K562 (cell line): Measurements from ENCODE around the gene OXLD1. TPM values are rescaled to one million over a fixed set of nuclear protein-coding genes. Genes with fewer than 3 reads are reported as not detected.

ENCODE experiments used
- ATAC-seq: fragments of 200-7000 bp; cut with Tn5 transposase; 3 replicates; pipeline ENCODE4 v1.9.1; 2020; ENCODE audit warnings: moderate library complexity
- BruUV-seq: library from RNA; stranded (reverse); fragments of 400-500 nt; replicated peaks from 2 replicates; lab custom pipeline; 2021; lab: Mats Ljungman, UMichigan
- CTCF ChIA-PET: fragments of 300-600 bp; formaldehyde crosslinking; extraction: SDS; loops from one replicate; lab custom pipeline; 2021; ENCODE audit warnings: low intra/inter-chr PET ratio; lab: Yijun Ruan, JAX
- POLR2A ChIA-PET: fragments of 300-600, 350-650 bp; sonication (Branson Sonifier 250); formaldehyde crosslinking; extraction: SDS; loops from one replicate; lab custom pipeline; 2021; ENCODE audit warnings: antibody characterized with exemption, inconsistent platforms; lab: Yijun Ruan, JAX
- DNase-seq, 4 experiments: peaks; one replicate each; pipeline versions ENCODE4 v3.0.0 to v3.0.0-alpha.2; 2011 to 2018; ENCODE audit warnings: low spot score in 3 of 4, mixed read lengths in 3 of 4; ENCODE audit errors: extremely low read depth in 1 of 4
- FAIRE-seq: peaks from 2 replicates; lab custom pipeline; 2011; peaks lifted over from hg19 to GRCh38; lab: Jason Lieb, UNC
- H2AFZ ChIP-seq: 2 replicates; pipeline ENCODE4 v1.6.0; 2011; ENCODE audit warnings: low read depth, low read length, control low read depth, inconsistent platforms
- H3K27ac ChIP-seq: fragments of 200-600 bp; 3 replicates; pipeline ENCODE4 v1.8.0; 2011; ENCODE audit warnings: low read depth, mild to moderate bottlenecking, control low read depth, inconsistent platforms, low read length, moderate library complexity, mixed read lengths; ENCODE audit errors: extremely low read depth
- H3K27me3 ChIP-seq, 2 experiments: fragments of 300-600 bp in 1 of 2; 2 replicates in 1 of 2; 3 replicates in 1 of 2; pipeline versions ENCODE4 v1.6.0 to v1.8.0; 2011; ENCODE audit warnings: inconsistent platforms in 2 of 2, low read length in 2 of 2, mild to moderate bottlenecking in 1 of 2, mixed read lengths in 1 of 2, moderate library complexity in 1 of 2; ENCODE audit not compliant: control insufficient read depth in 2 of 2, insufficient read depth in 2 of 2
- H3K36me3 ChIP-seq: fragments of 300-600 bp; 3 replicates; pipeline ENCODE4 v1.8.0; 2011; ENCODE audit warnings: mild to moderate bottlenecking, low read length, inconsistent platforms; ENCODE audit not compliant: control insufficient read depth, insufficient read depth
- H3K4me1 ChIP-seq, 2 experiments: fragments of 200-600 bp in 1 of 2; replicated peaks in 1 of 2; 2 replicates in 1 of 2; 3 replicates in 1 of 2; pipeline versions ENCODE4 v1.5.1 to v1.8.0; 2011; ENCODE audit warnings: inconsistent platforms in 2 of 2, low read length in 2 of 2, mild to moderate bottlenecking in 1 of 2, mixed read lengths in 1 of 2, moderate library complexity in 1 of 2; ENCODE audit not compliant: control insufficient read depth in 2 of 2, insufficient read depth in 2 of 2
- H3K4me2 ChIP-seq: 2 replicates; pipeline ENCODE4 v1.6.1; 2011; ENCODE audit warnings: low read length, control low read depth, inconsistent platforms, mixed read lengths; ENCODE audit not compliant: insufficient read depth
- H3K4me3 ChIP-seq: fragments of 200-600 bp; sonication (generic), shearing (Covaris generic); 2 replicates; pipeline ENCODE4 v1.5.1; 2016; ENCODE audit warnings: control low read depth, inconsistent platforms
- H3K79me2 ChIP-seq: fragments of 200-600 bp; 3 replicates; pipeline ENCODE4 v1.8.0; 2011; ENCODE audit warnings: low read length, inconsistent platforms; ENCODE audit not compliant: control insufficient read depth, insufficient read depth
- H3K9ac ChIP-seq, 2 experiments: 2 replicates each; pipeline versions ENCODE4 v1.6.0 to v1.6.1; 2011; ENCODE audit warnings: low read depth in 2 of 2, low read length in 2 of 2, control low read depth in 1 of 2, inconsistent platforms in 1 of 2, mild to moderate bottlenecking in 1 of 2, mixed read lengths in 1 of 2; ENCODE audit not compliant: insufficient read depth in 1 of 2
- H3K9me1 ChIP-seq: one replicate; pipeline ENCODE4 v1.6.0; 2011; ENCODE audit warnings: inconsistent platforms, mild to moderate bottlenecking, low read length, moderate library complexity; ENCODE audit not compliant: control insufficient read depth, insufficient read depth
- H3K9me3 ChIP-seq: replicated peaks from 2 replicates; pipeline ENCODE4 v1.5.1; 2011; ENCODE audit warnings: low read depth, low read length, inconsistent platforms; ENCODE audit not compliant: control insufficient read depth, insufficient read depth
- H4K20me1 ChIP-seq: replicated peaks from 2 replicates; pipeline ENCODE4 v1.6.1; 2011; ENCODE audit warnings: low read length, inconsistent platforms, mixed read lengths; ENCODE audit not compliant: control insufficient read depth, insufficient read depth
- BCOR ChIP-seq: fragments of 450-650 bp; IDR thresholded peaks from 2 replicates; pipeline ENCODE4 v1.6.1; 2016
- C11orf30 ChIP-seq: fragments of 450-650 bp; IDR thresholded peaks from 2 replicates; pipeline ENCODE4 v1.6.1; 2016; ENCODE audit warnings: low read depth, mild to moderate bottlenecking
- DNMT1 ChIP-seq: fragments of 450-650 bp; IDR thresholded peaks from 2 replicates; pipeline ENCODE4 v1.6.1; 2016; ENCODE audit warnings: antibody characterized with exemption, mild to moderate bottlenecking
- EGR1 ChIP-seq: fragments of 450-650 bp; conservative IDR thresholded peaks from 2 replicates; pipeline ENCODE4 v1.6.1; 2017; ENCODE audit warnings: mild to moderate bottlenecking
- ELF1 ChIP-seq: fragments of 200-800 bp; sonication (Bioruptor generic); IDR thresholded peaks from 2 replicates; pipeline ENCODE4 v1.6.1; 2016; ENCODE audit warnings: missing genetic modification characterization, missing compliant biosample characterization
- EP400 ChIP-seq: fragments of 450-650 bp; IDR thresholded peaks from 2 replicates; pipeline ENCODE4 v1.6.1; 2017; ENCODE audit warnings: antibody characterized with exemption, mild to moderate bottlenecking, moderate library complexity
- HDAC6 ChIP-seq: IDR thresholded peaks from 2 replicates; pipeline ENCODE4 v1.6.1; 2012; ENCODE audit warnings: low read depth, mild to moderate bottlenecking, control low read depth, inconsistent platforms, low read length, moderate library complexity
- MYNN ChIP-seq, 2 experiments: sonication (generic); formaldehyde crosslinking in 1 of 2; IDR thresholded peaks; 2 replicates each; pipeline versions ENCODE4 v1.5.0 to v1.6.1; 2016 to 2020; ENCODE audit warnings: antibody characterized with exemption in 1 of 2, missing genetic modification reagents in 1 of 2
- SMARCA5 ChIP-seq: fragments of 450-650 bp; IDR thresholded peaks from 2 replicates; pipeline ENCODE4 v1.6.1; 2016
- SUPT5H ChIP-seq: fragments of 450-650 bp; IDR thresholded peaks from 2 replicates; pipeline ENCODE4 v1.6.1; 2016
- TCF7 ChIP-seq: sonication (generic); IDR thresholded peaks from 2 replicates; pipeline ENCODE4 v1.6.1; 2016; ENCODE audit warnings: antibody characterized with exemption, borderline replicate concordance
- TRIM24 ChIP-seq, 2 experiments: fragments of 450-650 bp; IDR thresholded peaks; 2 replicates each; pipeline ENCODE4 v1.6.1; 2016
- WHSC1 ChIP-seq: IDR thresholded peaks from one replicate; pipeline ENCODE4 v1.6.1; 2012; ENCODE audit warnings: low read length, control low read depth, inconsistent platforms
- ZBED1 ChIP-seq: IDR thresholded peaks from 2 replicates; pipeline ENCODE4 v1.6.1; 2014
- ZFX ChIP-seq: sonication (generic); formaldehyde crosslinking; IDR thresholded peaks from 2 replicates; pipeline ENCODE4 v1.8.0; 2022; ENCODE audit warnings: mild to moderate bottlenecking, missing genetic modification reagents, moderate library complexity
- ZNF79 ChIP-seq: fragments of 250-450 bp; sonication (Bioruptor Pico); IDR thresholded peaks from 2 replicates; pipeline ENCODE4 v1.4.0; 2020; ENCODE audit warnings: low read depth, mild to moderate bottlenecking, moderate library complexity
- ZSCAN32 ChIP-seq: fragments of 450-650 bp; formaldehyde crosslinking; IDR thresholded peaks from 2 replicates; pipeline ENCODE4 v1.4.0; 2020; ENCODE audit warnings: mild to moderate bottlenecking, moderate library complexity
- WGBS: fragments of 100-300 bp; shearing (Covaris generic); methylation state at CpG from one replicate; pipeline ENCODE4 v1.1.6; 2016; ENCODE audit warnings: low coverage, mixed read lengths; ENCODE audit not compliant: insufficient coverage; ENCODE audit errors: missing lambda C conversion rate; 5-methylcytosine and 5-hydroxymethylcytosine counted together
- in situ Hi-C: fragments of 300-500 bp; cut with MboI; formaldehyde crosslinking; loops from 4 replicates; pipeline ENCODE4 v1.15.0; 2018; ENCODE audit warnings: inconsistent platforms, mixed read lengths
- intact Hi-C: fragments of 100-400 bp; cut with micrococcal nuclease; formaldehyde crosslinking; loops from 2 replicates; pipeline ENCODE4 v1.14.2; 2022
- polyA plus RNA-seq, 8 experiments: library from polyadenylated mRNA; depleted of rRNA in 4 of 8; stranded (reverse) in 5 of 8; unstranded in 3 of 8; fragments of >200 nt; fragmentation: Nextera tagmentation in 2 of 8; fragmentation: Illumina TruSeq in 1 of 8; extraction: Ambion mirVana in 2 of 8; extraction: Trizol in 1 of 8; gene quantifications; 2 replicates each; pipeline versions ENCODE4 v1.2.1 to v1.2.3, GENCODE V29; 2011 to 2014; ENCODE audit warnings: inconsistent platforms in 1 of 8, missing spikeins in 1 of 8
- total RNA-seq, 7 experiments: library from RNA; depleted of rRNA in 6 of 7; stranded (reverse); fragments of >200 nt in 6 of 7; fragmentation: Illumina TruSeq in 2 of 7; extraction: Trizol in 2 of 7; gene quantifications; 2 replicates each; pipeline versions ENCODE4 v1.2.1 to v1.2.3, GENCODE V29; 2011 to 2021; ENCODE audit warnings: low replicate concordance in 1 of 7
- TF ChIP-seq, protein P1 (sequence below): sonication (generic); formaldehyde crosslinking; IDR thresholded peaks from 2 replicates; pipeline ENCODE4 v1.8.0; 2022; ENCODE audit warnings: mild to moderate bottlenecking, missing genetic modification reagents
- TF ChIP-seq, protein P2 (sequence below): sonication (generic); formaldehyde crosslinking; IDR thresholded peaks from 2 replicates; pipeline ENCODE4 v1.8.0; 2022; ENCODE audit warnings: mild to moderate bottlenecking, missing genetic modification reagents
- TF ChIP-seq, protein P3 (sequence below): fragments of 250-450 bp; sonication (Bioruptor Pico); IDR thresholded peaks from 2 replicates; pipeline ENCODE4 v1.5.0; 2020; ENCODE audit warnings: mild to moderate bottlenecking, borderline replicate concordance
- TF ChIP-seq, protein P4 (sequence below): fragments of 250-450 bp; sonication (Bioruptor Pico); IDR thresholded peaks from 2 replicates; pipeline ENCODE4 v1.4.0; 2020

Gene OXLD1
- total and polyA plus RNA-seq, 9 of the 15 experiments (the other 6 are each of a cell fraction or from before 2014, with no cell fraction given): 4.4 to 115 (median 29.3) TPM

DNA sequence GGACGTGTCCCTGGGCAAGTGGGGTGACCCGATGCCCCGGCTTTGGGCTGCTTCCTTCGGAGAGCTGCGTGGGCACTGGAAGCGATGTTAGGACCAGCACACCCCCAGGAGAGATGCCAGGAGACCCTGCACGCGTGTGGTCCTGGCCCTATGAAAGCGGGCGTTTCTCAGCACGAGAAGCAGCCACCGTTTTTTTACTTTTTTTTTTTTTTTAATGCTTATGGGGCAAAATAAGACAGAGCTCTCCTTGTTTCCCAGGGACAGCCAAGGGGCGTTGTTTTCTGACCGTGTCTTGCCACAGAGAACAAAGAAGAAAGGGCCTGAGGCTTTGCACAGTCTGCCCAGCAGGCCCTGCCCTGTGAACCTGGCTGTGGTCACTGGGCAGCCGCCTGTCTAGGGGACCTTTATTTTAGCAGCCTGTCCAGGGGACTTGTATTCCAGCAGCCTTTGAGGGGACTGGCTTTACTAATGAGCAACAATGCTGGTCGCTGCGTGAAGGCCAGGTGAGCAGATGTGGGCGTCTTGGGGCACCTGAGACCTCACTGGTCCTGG is 46.7 kb upstream of the OXLD1 start:
- H3K79me2 ChIP-seq: peaks cover 39% of the 10 kb centered on the region
- TF ChIP-seq DNMT1 (no peak), BCOR (0 out of 2 replicates have a peak, but pooled peaks have one; percentile 8), SUPT5H (no peak), ZFX (CRISPR knock-in tag) (peak; percentile 12; the same call in 1 of the 2 replicates), SMARCA5 (0 out of 2 replicates have a peak, but pooled peaks have one; percentile 1), EGR1 (0 out of 2 replicates have a peak, but pooled peaks have one; percentile 0), TCF7 (no peak), ZSCAN32 (CRISPR knock-in tag) (no peak), MYNN (IDR thresholded peaks at IDR 0.05) (peak; percentile 99), MYNN (CRISPR knock-in tag; IDR thresholded peaks at IDR 0.05) (peak; percentile 89), ZBED1 (no peak), TRIM24 (IDR thresholded peaks at IDR 0.05) (no peak), ELF1 (no peak), HDAC6 (no peak), ZNF79 (CRISPR knock-in tag) (no peak), EP400 (no peak), C11orf30 (peak; percentile 23; the same call in 1 of the 2 replicates), WHSC1 (no peak)
- TF ChIP-seq, protein P1, sequence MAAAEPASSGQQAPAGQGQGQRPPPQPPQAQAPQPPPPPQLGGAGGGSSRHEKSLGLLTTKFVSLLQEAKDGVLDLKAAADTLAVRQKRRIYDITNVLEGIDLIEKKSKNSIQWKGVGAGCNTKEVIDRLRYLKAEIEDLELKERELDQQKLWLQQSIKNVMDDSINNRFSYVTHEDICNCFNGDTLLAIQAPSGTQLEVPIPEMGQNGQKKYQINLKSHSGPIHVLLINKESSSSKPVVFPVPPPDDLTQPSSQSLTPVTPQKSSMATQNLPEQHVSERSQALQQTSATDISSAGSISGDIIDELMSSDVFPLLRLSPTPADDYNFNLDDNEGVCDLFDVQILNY: no peak
- TF ChIP-seq, protein P2, sequence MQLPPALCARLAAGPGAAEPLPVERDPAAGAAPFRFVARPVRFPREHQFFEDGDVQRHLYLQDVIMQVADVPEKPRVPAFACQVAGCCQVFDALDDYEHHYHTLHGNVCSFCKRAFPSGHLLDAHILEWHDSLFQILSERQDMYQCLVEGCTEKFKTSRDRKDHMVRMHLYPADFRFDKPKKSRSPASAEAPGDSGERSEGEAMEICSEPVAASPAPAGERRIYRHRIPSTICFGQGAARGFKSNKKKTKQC (CRISPR knock-in tag): peak; percentile 63; the same call in 1 of the 2 replicates
- TF ChIP-seq, protein P3, sequence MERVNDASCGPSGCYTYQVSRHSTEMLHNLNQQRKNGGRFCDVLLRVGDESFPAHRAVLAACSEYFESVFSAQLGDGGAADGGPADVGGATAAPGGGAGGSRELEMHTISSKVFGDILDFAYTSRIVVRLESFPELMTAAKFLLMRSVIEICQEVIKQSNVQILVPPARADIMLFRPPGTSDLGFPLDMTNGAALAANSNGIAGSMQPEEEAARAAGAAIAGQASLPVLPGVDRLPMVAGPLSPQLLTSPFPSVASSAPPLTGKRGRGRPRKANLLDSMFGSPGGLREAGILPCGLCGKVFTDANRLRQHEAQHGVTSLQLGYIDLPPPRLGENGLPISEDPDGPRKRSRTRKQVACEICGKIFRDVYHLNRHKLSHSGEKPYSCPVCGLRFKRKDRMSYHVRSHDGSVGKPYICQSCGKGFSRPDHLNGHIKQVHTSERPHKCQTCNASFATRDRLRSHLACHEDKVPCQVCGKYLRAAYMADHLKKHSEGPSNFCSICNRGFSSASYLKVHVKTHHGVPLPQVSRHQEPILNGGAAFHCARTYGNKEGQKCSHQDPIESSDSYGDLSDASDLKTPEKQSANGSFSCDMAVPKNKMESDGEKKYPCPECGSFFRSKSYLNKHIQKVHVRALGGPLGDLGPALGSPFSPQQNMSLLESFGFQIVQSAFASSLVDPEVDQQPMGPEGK: no peak
- TF ChIP-seq, protein P4, sequence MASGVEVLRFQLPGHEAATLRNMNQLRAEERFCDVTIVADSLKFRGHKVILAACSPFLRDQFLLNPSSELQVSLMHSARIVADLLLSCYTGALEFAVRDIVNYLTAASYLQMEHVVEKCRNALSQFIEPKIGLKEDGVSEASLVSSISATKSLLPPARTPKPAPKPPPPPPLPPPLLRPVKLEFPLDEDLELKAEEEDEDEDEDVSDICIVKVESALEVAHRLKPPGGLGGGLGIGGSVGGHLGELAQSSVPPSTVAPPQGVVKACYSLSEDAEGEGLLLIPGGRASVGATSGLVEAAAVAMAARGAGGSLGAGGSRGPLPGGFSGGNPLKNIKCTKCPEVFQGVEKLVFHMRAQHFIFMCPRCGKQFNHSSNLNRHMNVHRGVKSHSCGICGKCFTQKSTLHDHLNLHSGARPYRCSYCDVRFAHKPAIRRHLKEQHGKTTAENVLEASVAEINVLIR (CRISPR knock-in tag): no peak

More for the DNA sequence above, 46.7 kb upstream of the OXLD1 start:
- Histone ChIP-seq H3K9me1 (peaks cover 2% of the 10 kb centered on the region), H3K36me3 (peaks cover 54% of the 10 kb centered on the region; the same call in 2 of the 3 replicates), H2AFZ (no peak overlapping the region), H4K20me1 (peaks cover 13% of the 10 kb centered on the region), H3K4me1 (peaks cover 23 to 87% of the 10 kb centered on the region in 2 experiments), H3K27me3 (no peaks in the 10 kb centered on the region), H3K4me3 (peak overlapping the region; percentile 93), H3K9ac (peak overlapping the region; percentile 80 to 95), H3K27ac (peak overlapping the region; percentile 88), H3K9me3 (no peaks in the 10 kb centered on the region), H3K4me2 (peak overlapping the region; percentile 92)
- FAIRE-seq: no peak
- intact Hi-C loops (no loop called here), in situ Hi-C loops (no loop called here)
- ATAC-seq: peak; percentile 2; the same call in 2 of the 3 replicates
- ChIA-PET CTCF (interaction anchor here (1.1 kb wide), 1 partner anchor 308 kb away, joined by 3 read pairs; no protein-coding TSS in a partner anchor), POLR2A (interaction anchor here (0.6 to 5.2 kb wide), 6 partner anchors 9 to 224 kb away, joined by 3 to 59 read pairs (median 4); partner anchors contain the start of genes ARL16, HGS and MRPL12)
- DNase-seq: no peak
- WGBS: 3% methylated on average over 16 of the region's 18 CpGs
- no TSS peak for BruUV-seq
